ENCODE results near the gene GATC. TPM values are rescaled to one million over a fixed set of nuclear protein-coding genes. Genes with fewer than 3 reads are reported as not detected.

The GATC gene, protein sequence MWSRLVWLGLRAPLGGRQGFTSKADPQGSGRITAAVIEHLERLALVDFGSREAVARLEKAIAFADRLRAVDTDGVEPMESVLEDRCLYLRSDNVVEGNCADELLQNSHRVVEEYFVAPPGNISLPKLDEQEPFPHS
- 10 to 100 TPM; 25.4 to 31.9 TPM for total RNA-seq

DNA sequence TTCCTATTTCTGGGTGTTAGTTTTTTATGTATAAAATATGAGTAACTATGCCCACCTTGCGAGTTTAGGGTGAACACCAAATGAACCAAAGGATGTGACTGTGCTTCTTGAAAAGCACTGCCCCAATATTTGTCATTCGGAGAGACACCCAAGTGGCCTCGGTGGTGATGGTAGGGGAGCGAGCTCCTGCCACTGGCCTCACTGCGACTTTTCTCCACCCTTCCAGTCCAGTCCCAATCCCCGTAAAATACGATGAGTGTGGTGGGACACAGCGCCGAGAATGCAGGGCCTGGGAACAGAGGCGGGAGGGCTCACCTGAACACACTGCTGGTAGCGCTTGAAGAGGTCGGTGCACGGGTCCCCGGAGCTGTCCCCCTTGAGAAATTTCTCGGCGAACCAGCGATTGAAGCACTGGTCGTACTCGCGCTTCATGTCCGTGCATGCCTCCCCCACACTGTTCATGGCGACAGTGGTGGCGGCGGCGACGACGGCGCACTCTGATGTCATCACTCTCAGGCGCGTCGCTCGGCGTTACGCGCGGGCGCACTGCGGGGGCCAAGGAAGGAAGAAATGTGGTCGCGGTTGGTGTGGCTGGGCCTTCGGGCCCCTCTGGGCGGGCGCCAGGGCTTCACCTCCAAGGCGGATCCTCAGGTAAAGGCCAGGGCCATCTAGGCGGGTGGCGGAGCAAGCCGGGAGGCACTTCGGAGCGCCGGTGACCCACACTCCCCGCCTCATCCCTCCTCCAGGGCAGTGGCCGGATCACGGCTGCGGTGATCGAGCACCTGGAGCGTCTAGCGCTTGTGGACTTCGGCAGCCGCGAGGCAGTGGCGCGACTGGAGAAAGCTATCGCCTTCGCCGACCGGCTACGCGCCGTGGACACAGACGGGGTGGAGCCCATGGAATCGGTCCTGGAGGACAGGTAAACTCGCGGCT lies at the start of gene GATC, which contains the start of gene TRIAP1:
GATC (plus strand) TSS at position 534 of the 933 bp plus-strand sequence; CDS start at position 571, 37 bp downstream.
TRIAP1 (minus strand) TSS at position 474 of the 933 bp plus-strand sequence; CDS start at position 462, 12 bp downstream.
- peak; percentile 96 for ATAC-seq
- ChIA-PET POLR2A (interaction anchor here (0.6 to 1.9 kb wide), 5 partner anchors 9 to 743 kb away, joined by 3 to 6 read pairs (median 3); partner anchors contain the start of gene SRSF9), CTCF (interaction anchor here (1.5 to 2.8 kb wide), 4 partner anchors 12 to 23 kb away, joined by 6 to 17 read pairs (median 12); partner anchors contain the start of gene SRSF9)
- Mint-ChIP-seq H3K36me3 (ENCODE audit: low read depth) (peaks cover 62% of the 10 kb centered on the region), H3K4me3 (peak within 1 kb of the TSS; percentile 97), H3K27me3 (ENCODE audit: low read depth) (no peaks in the 10 kb centered on the region), H3K27ac (peak within 1 kb of the TSS; percentile 99), H3K9me3 (ENCODE audit: insufficient read depth) (no peaks in the 10 kb centered on the region), H3K4me1 (ENCODE audit: low read depth) (peaks cover 41% of the 10 kb centered on the region)
- DNase-seq = peak; percentile 92

DNA sequence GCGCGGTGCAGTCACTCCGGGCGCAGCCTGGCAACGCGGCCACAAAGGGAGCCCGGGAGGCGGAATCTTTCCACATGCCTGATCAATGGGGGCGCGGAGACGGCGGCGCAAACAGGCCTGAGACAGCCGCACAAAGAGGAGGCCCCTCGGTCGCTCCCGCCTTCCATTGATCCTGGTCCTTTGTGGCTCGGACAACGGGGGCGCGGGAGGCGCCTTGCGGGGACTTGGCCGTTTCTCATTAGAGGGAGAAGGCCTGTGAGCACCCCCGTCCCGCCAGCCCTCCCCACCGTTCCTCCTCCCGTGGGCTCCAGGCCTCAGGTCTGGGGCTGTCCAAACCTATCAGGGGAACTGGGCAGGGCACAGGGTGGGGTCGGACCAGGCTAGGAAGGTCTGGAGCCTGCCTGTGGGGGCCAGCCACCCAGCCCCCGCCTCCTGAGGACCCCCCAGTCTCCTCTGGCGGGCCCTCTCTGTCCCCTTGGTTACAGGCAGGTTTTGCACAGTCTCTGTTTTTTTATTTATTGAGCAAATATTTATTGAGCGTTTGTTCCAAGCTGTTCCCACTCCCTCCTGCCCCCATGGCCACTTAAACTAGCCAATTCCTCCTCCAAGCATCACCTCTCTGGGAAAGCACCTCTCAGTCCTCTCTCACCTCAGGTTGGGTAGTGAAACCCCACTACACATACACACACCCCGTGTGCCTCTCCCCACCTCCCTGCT lies 48.3 kb upstream of the GATC start:
- CTCF ChIA-PET = no interaction called here
- ATAC-seq (no peak), DNase-seq (no peak)
- no peak overlapping the region for H3K4me3 Mint-ChIP-seq
- no peak overlapping the region for H3K27ac Mint-ChIP-seq
- no peaks in the 10 kb centered on the region for H3K36me3 Mint-ChIP-seq (ENCODE audit: low read depth)
- H3K27me3 Mint-ChIP-seq (ENCODE audit: low read depth) = peaks cover 15% of the 10 kb centered on the region
- H3K4me1 Mint-ChIP-seq (ENCODE audit: low read depth) = peaks cover 2% of the 10 kb centered on the region
- POLR2A ChIA-PET = no interaction called here
- no peaks in the 10 kb centered on the region for H3K9me3 Mint-ChIP-seq (ENCODE audit: insufficient read depth)

DNA sequence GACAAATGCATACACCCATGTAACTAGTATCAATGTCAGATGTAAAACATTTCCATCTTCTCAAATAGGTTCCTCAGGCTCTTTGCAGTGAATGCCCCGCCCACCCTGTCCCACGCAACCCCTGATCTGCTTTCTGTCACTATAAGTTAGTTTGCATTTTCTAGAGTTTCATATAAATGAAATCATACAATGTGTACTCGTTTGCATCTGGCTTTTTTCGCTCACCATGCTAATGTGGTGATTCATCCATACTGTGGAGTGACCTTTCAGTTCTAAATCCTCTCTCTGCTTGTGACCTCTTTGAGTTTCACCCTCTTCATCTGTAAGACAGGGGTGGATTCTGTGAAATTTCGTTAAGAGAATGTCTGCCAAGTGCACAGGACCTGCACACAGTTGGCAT lies 46.7 kb upstream of the GATC start:
- Mint-ChIP-seq H3K27me3 (ENCODE audit: low read depth) (peaks cover 12% of the 10 kb centered on the region), H3K4me3 (no peak overlapping the region), H3K36me3 (ENCODE audit: low read depth) (no peaks in the 10 kb centered on the region), H3K4me1 (ENCODE audit: low read depth) (peaks cover 4% of the 10 kb centered on the region), H3K9me3 (ENCODE audit: insufficient read depth) (no peaks in the 10 kb centered on the region), H3K27ac (no peak overlapping the region)
- ChIA-PET POLR2A (interaction anchor here (0.7 kb wide), 1 partner anchor 12 kb away, joined by 3 read pairs; no protein-coding TSS in a partner anchor), CTCF (interaction anchor here (0.7 to 1.0 kb wide), 2 partner anchors 70 to 82 kb away, joined by 3 read pairs; partner anchors contain the start of gene SRSF9)
- no peak for ATAC-seq
- DNase-seq = no peak

DNA sequence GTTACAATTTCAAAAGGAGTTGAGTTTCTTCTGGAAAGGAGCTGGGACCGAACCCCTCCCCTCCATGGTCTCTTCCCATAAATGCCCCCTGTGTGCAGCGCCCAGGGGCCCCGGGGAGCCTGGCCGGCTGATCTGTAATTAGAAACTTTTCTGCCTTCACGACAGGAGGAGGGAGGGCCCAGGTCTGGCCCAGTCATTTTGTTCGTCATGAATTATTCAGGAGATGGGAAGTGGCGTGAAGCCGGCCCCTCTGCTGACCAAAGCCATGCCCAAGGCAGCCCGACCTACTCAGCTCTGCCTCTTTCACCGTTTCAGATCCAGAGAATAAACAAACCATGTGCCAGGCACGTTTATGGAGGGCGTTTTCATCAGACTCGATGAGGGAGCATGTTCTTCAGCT lies 44.0 kb upstream of the GATC start:
- POLR2A ChIA-PET = no interaction called here
- Mint-ChIP-seq H3K4me1 (ENCODE audit: low read depth) (peaks cover 2% of the 10 kb centered on the region), H3K4me3 (no peak overlapping the region), H3K27ac (no peak overlapping the region), H3K36me3 (ENCODE audit: low read depth) (no peaks in the 10 kb centered on the region), H3K9me3 (ENCODE audit: insufficient read depth) (no peaks in the 10 kb centered on the region), H3K27me3 (ENCODE audit: low read depth) (peaks cover 6% of the 10 kb centered on the region)
- CTCF ChIA-PET = no interaction called here
- no peak for DNase-seq
- ATAC-seq = no peak

DNA sequence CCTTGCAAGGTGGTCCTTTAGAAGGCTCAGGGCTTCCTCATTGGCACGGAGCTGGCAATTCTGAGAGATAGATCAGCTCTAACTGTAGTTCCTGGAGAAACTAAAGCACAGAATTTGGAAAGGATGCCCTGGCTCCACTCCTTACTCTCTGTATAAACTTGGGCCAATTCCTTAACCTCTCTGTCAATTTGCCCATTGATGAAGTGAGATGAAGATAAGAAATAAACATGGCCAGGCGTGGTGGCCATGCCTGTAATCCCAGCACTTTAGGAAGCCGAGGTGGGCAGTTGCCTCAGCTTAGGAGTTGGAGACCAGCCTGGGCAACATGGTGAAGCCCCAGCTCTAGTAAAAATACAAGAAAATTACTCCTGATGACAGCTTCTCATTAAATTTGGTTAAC lies 42.4 kb upstream of the GATC start:
- H3K36me3 Mint-ChIP-seq (ENCODE audit: low read depth) = no peaks in the 10 kb centered on the region
- ATAC-seq (no peak), DNase-seq (no peak)
- ChIA-PET CTCF (interaction anchor here (1.0 to 1.4 kb wide), 2 partner anchors 26 to 47 kb away, joined by 3 to 4 read pairs; no protein-coding TSS in a partner anchor), POLR2A (no interaction called here)
- H3K27ac Mint-ChIP-seq = no peak overlapping the region
- H3K9me3 Mint-ChIP-seq (ENCODE audit: insufficient read depth) = no peaks in the 10 kb centered on the region
- H3K4me1 Mint-ChIP-seq (ENCODE audit: low read depth) = peaks cover 2% of the 10 kb centered on the region
- H3K4me3 Mint-ChIP-seq = no peak overlapping the region
- peaks cover under 1% of the 10 kb centered on the region for H3K27me3 Mint-ChIP-seq (ENCODE audit: low read depth)

DNA sequence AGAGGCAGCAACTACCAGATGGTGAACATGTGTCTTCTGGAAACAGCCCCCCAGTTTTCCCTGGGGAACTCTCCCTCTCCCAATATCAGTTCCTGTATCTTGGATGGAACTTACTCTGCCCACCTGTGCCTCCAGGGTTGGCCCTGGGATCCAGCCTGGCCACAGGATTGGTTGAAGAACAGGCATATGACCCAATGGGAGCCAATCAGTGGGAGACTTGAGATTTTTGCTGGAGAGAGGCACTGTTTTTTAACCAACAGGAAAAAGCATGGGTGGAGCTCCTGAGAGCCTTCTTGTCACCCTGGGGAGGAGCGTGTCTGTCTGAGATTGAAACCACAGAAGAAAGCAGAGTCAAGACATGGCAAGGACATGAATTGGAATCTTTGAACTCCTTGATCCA lies 42.0 kb upstream of the GATC start:
- Mint-ChIP-seq H3K9me3 (ENCODE audit: insufficient read depth) (no peaks in the 10 kb centered on the region), H3K4me3 (no peak overlapping the region), H3K27me3 (ENCODE audit: low read depth) (no peaks in the 10 kb centered on the region), H3K27ac (no peak overlapping the region), H3K36me3 (ENCODE audit: low read depth) (no peaks in the 10 kb centered on the region), H3K4me1 (ENCODE audit: low read depth) (peaks cover 2% of the 10 kb centered on the region)
- DNase-seq (no peak), ATAC-seq (no peak)
- CTCF ChIA-PET = interaction anchor here (1.0 kb wide), 1 partner anchor 26 kb away, joined by 3 read pairs; no protein-coding TSS in a partner anchor
- POLR2A ChIA-PET = no interaction called here

DNA sequence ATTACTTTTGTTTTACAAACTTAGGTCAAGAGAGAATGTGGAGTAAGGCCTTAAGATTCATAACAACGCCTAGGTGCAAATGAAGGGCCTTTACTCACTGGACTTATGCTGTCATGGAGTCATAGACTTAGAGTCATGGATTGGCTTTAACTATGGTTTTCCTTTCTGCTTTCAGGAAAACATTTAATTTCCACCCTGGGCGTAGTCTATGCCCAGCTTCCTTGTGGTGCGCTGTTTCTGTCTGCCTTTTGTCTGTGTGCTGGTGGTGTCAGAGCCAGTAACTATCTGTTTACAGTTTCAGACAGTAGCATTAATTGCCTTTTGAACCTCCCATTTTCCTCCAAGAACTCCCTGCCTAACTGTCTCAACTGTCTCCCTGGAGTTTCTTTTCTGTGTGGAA lies 40.2 kb upstream of the GATC start:
- H3K27ac Mint-ChIP-seq = no peak overlapping the region
- peaks cover 2% of the 10 kb centered on the region for H3K4me1 Mint-ChIP-seq (ENCODE audit: low read depth)
- H3K4me3 Mint-ChIP-seq = no peak overlapping the region
- no peaks in the 10 kb centered on the region for H3K36me3 Mint-ChIP-seq (ENCODE audit: low read depth)
- CTCF ChIA-PET = no interaction called here
- ATAC-seq (no peak), DNase-seq (no peak)
- no peaks in the 10 kb centered on the region for H3K27me3 Mint-ChIP-seq (ENCODE audit: low read depth)
- POLR2A ChIA-PET = no interaction called here
- no peaks in the 10 kb centered on the region for H3K9me3 Mint-ChIP-seq (ENCODE audit: insufficient read depth)

DNA sequence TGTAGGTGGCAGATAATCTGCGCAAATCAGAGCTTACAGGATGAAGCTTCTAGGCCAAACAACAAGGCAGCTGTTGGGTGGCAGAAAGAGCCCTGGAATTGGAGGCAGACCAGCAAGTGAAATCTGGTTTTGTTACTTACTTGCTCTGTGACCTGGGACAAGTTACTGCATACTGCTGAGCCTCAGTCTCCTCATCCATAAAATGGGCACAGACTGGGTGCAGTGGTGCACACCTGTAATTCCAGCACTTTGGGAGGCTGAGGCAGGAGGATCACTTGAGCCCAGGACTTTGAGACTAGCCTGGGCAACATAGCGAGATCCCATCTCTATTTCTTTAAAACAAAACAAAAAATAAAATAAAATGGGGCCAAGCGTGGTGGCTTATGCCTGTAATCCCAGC lies 39.7 kb upstream of the GATC start:
- no peak for DNase-seq
- H3K27me3 Mint-ChIP-seq (ENCODE audit: low read depth) = no peaks in the 10 kb centered on the region
- H3K36me3 Mint-ChIP-seq (ENCODE audit: low read depth) = no peaks in the 10 kb centered on the region
- H3K4me1 Mint-ChIP-seq (ENCODE audit: low read depth) = peaks cover 2% of the 10 kb centered on the region
- ChIA-PET CTCF (interaction anchor here (1.1 kb wide), 1 partner anchor 49 kb away, joined by 4 read pairs; no protein-coding TSS in a partner anchor), POLR2A (no interaction called here)
- no peak overlapping the region for H3K27ac Mint-ChIP-seq
- no peak overlapping the region for H3K4me3 Mint-ChIP-seq
- ATAC-seq = no peak
- no peaks in the 10 kb centered on the region for H3K9me3 Mint-ChIP-seq (ENCODE audit: insufficient read depth)

DNA sequence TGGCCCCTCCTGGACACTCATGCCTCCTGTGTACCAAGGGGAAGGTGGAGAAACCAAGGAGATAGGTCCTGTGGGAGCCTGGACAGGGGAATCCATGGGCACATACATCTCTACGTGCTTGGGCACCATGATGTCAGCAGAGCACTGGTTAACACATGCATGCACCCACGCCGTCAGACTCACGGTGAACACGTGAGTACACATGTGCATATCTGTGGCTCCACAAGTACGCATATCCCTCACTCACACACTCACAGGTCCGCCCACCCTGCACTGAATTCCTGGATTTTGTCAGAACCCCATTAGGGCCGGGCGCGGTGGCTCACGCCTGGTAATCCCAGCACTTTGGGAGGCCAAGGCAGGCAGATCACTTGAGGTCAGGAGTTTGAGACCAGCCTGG lies 37.5 kb upstream of the GATC start:
- no peak overlapping the region for H3K27ac Mint-ChIP-seq
- H3K9me3 Mint-ChIP-seq (ENCODE audit: insufficient read depth) = no peaks in the 10 kb centered on the region
- DNase-seq (no peak), ATAC-seq (no peak)
- H3K4me1 Mint-ChIP-seq (ENCODE audit: low read depth) = peaks cover 2% of the 10 kb centered on the region
- H3K4me3 Mint-ChIP-seq = no peak overlapping the region
- CTCF ChIA-PET = no interaction called here
- peaks cover 2% of the 10 kb centered on the region for H3K27me3 Mint-ChIP-seq (ENCODE audit: low read depth)
- POLR2A ChIA-PET = no interaction called here
- no peaks in the 10 kb centered on the region for H3K36me3 Mint-ChIP-seq (ENCODE audit: low read depth)

DNA sequence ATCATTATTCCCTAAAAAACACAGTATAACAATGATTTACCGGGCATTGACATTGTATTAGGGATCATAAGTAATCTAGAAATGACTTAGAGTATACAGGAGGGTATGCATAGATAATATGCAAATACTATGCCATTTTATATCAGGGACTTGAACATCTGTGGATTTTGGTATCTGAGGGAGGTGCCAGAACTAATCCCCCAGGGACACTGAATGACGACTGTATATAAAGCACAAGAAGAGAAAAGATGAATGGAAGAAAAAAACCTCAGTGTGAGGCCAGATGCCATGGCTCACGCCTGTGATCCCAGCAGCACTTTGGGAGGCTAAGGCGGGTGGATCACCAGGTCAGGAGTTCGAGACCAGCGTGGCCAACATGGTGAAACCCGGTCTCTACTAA lies 33.8 kb upstream of the GATC start:
- no peaks in the 10 kb centered on the region for H3K36me3 Mint-ChIP-seq (ENCODE audit: low read depth)
- no peaks in the 10 kb centered on the region for H3K4me1 Mint-ChIP-seq (ENCODE audit: low read depth)
- ChIA-PET CTCF (no interaction called here), POLR2A (no interaction called here)
- peaks cover 8% of the 10 kb centered on the region for H3K27me3 Mint-ChIP-seq (ENCODE audit: low read depth)
- DNase-seq = no peak
- no peaks in the 10 kb centered on the region for H3K9me3 Mint-ChIP-seq (ENCODE audit: insufficient read depth)
- H3K27ac Mint-ChIP-seq = no peak overlapping the region
- ATAC-seq = no peak
- no peak overlapping the region for H3K4me3 Mint-ChIP-seq

DNA sequence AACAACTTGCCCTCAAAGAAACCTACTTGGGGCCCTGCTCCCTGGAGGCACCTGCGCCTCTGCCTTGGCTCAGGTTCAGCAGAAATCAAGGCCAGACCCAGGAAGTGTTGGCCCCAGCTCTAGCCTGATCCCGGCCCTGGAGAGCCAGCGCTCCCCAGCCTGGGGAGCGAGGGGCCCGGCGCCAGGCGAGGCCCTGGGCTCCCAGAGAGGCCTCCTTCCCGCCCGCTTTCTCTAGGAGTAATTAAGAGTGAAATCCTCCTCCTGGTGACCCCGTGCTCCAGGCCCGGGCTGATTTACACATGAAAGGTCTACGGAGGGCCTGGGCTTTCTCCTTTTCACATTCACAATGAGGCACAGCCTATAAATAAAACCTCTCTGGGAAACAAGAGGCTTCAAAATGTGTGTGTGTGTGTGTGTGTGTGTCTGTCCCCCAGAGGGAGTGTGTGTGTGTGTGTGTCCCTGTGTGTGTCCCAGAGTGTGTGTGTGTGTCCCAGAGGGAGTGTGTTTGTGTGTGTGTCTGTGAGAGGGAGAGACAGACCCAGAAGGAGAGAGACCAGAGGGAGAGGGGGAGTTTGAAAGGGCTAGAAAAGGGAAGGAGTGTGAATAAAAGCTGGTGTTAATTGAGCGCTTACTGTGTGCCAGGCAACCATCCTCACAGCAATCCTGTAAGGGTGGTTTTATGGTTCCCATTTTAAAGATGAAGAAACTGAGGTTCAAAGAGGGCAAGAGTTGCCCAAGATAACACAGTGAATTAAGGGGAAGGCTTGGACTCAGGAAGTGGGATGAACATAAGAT lies 32.1 kb upstream of the GATC start:
- ChIA-PET CTCF (no interaction called here), POLR2A (no interaction called here)
- ATAC-seq (no peak), DNase-seq (no peak)
- Mint-ChIP-seq H3K4me1 (ENCODE audit: low read depth) (no peaks in the 10 kb centered on the region), H3K27ac (no peak overlapping the region), H3K27me3 (ENCODE audit: low read depth) (peaks cover 11% of the 10 kb centered on the region), H3K9me3 (ENCODE audit: insufficient read depth) (no peaks in the 10 kb centered on the region), H3K36me3 (ENCODE audit: low read depth) (no peaks in the 10 kb centered on the region), H3K4me3 (no peak overlapping the region)

Data from activated CD8-positive, alpha-beta T cell treated with anti-CD3 and anti-CD28 coated beads, Interleukin-2, amount 10 ng/mL, durations not matched to agents 7 days and 5 days (primary cell).